ENCODE measurements around the gene ADAMTSL5.
A peak's percentile ranks its signal among the peaks of the same experiment; 100 is the strongest.

ADAMTSL5 gene

GRCh38 chr19:1516395-1516753, 3.6 kb upstream of the ADAMTSL5 start:
- DNase-seq (ENCODE audit: low read depth), result peak; percentile 12
- TF ChIP-seq, protein P1, sequence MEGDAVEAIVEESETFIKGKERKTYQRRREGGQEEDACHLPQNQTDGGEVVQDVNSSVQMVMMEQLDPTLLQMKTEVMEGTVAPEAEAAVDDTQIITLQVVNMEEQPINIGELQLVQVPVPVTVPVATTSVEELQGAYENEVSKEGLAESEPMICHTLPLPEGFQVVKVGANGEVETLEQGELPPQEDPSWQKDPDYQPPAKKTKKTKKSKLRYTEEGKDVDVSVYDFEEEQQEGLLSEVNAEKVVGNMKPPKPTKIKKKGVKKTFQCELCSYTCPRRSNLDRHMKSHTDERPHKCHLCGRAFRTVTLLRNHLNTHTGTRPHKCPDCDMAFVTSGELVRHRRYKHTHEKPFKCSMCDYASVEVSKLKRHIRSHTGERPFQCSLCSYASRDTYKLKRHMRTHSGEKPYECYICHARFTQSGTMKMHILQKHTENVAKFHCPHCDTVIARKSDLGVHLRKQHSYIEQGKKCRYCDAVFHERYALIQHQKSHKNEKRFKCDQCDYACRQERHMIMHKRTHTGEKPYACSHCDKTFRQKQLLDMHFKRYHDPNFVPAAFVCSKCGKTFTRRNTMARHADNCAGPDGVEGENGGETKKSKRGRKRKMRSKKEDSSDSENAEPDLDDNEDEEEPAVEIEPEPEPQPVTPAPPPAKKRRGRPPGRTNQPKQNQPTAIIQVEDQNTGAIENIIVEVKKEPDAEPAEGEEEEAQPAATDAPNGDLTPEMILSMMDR (conservative IDR thresholded peaks at IDR 0.05; ENCODE audit: low read depth, low read length), result no peak
- no peak overlapping the region for H3K4me3 ChIP-seq (ENCODE audit: low read depth, low read length)

- H3K4me3 ChIP-seq (ENCODE audit: low read depth, low read length), result no peak overlapping the region
- TF ChIP-seq, protein P1 (conservative IDR thresholded peaks at IDR 0.05; ENCODE audit: low read depth, low read length), result no peak
- no peak for DNase-seq (ENCODE audit: low read depth)
Observed at GRCh38 chr19:1514986-1515721, 2.3 kb upstream of the ADAMTSL5 start.

DNA sequence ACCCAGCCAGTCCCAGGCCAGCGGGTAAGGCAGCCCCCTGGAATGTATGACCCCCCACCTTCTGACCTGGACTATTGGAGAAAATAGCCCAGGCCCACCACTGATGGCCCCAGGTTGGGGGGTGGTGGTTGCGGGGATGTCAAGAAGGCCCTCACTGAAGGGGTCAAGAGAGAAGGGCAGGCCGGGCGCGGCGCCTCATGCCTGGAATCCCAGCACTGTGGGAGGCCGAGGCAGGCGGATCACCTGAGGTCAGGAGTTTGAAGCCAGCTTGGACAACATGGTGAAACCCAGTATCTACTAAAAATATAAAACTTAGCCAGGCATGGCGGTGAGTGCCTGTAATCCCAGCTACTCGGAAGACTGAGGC, 1.5 kb upstream of the ADAMTSL5 start:
- no peak overlapping the region for H3K4me3 ChIP-seq (ENCODE audit: low read depth, low read length)
- no peak for DNase-seq (ENCODE audit: low read depth)
- TF ChIP-seq, protein P1 (conservative IDR thresholded peaks at IDR 0.05; ENCODE audit: low read depth, low read length), result no peak

DNA sequence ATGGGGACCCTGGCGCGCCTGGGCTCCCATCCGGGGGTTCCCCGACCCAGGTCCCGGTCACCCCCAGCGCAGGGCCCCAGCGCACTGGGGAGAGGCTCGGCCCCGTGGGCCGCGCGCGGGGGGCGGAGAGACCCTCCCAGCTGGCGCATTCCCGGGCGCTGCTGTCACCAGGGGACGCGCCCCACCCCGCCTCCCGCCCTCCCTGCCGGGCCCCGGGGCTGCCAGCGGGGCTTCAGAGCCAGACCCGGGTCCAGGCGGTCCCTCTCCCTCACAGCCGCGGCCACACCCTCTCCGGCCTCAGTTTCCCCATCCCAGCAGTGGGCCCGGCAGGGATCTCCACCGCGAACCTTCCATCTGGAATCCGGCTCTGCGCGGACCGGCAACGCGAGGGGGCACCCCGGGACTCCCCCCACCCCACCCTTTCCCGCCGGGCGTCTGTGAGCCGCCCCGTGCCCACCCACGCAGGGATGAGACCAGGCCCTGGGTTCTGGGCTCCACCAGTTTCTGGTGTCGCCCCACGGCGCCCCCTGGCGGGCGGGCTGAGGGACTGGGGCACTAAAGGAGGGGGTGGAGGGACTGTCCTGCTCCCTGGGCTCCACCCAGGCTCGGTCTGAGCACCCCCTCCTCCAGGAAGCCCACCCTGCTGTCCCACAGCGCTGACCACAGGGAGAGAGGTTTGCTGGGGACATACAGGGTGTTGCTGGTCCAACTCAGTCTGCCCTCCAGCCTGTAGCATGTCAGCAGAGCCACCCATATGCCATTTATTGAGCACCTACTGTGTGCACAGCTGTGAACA, 878 bp upstream of the ADAMTSL5 start:
- TF ChIP-seq, protein P1 (conservative IDR thresholded peaks at IDR 0.05; ENCODE audit: low read depth, low read length), result peak; percentile 67
- H3K4me3 ChIP-seq (ENCODE audit: low read depth, low read length), result peak overlapping the region; percentile 43
- DNase-seq (ENCODE audit: low read depth), result peak; percentile 47

- no peak for DNase-seq (ENCODE audit: low read depth)
Observed at GRCh38 chr19:1511318-1512317, 1.2 kb downstream of the ADAMTSL5 start.

DNA sequence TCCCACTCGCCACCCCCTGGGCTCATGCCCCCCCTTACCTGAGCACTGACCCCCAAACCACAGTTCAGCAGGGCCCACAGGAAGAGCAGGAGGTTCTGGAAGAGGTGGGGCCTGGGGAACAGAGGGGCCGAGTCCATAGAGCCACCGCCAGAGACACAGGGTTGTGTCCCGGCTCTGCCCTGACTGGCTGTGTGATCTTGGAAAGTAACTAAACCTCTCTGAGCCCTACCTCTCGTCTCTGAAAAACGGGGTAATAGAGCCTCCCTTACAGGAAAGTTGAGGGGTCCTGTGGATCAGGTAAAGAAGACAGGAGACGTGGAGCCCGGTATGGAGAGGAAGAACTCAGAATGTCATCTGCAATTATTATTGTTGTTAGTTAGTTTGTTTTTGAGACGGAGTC, 2.0 kb downstream of the ADAMTSL5 start:
- no peak for DNase-seq (ENCODE audit: low read depth)
- H3K4me3 ChIP-seq (ENCODE audit: low read depth, low read length), result no peak overlapping the region
- TF ChIP-seq, protein P1 (conservative IDR thresholded peaks at IDR 0.05; ENCODE audit: low read depth, low read length), result no peak

More at GRCh38 chr19:1511318-1512317, 1.2 kb downstream of the ADAMTSL5 start:
- TF ChIP-seq, protein P1 (conservative IDR thresholded peaks at IDR 0.05; ENCODE audit: low read depth, low read length), result no peak
- H3K4me3 ChIP-seq (ENCODE audit: low read depth, low read length), result no peak overlapping the region
